ENCODE results near the gene NDRG4. TPM values are rescaled to one million over a fixed set of nuclear protein-coding genes. Genes with fewer than 3 reads are reported as not detected.
A peak's percentile ranks its signal among the peaks of the same experiment; 100 is the strongest.

The NDRG4 gene
- total and polyA plus RNA-seq, 2 donors (not counting 1 experiment from before 2014, with no cell fraction given), result 4.0 to 5.1 TPM

DNA sequence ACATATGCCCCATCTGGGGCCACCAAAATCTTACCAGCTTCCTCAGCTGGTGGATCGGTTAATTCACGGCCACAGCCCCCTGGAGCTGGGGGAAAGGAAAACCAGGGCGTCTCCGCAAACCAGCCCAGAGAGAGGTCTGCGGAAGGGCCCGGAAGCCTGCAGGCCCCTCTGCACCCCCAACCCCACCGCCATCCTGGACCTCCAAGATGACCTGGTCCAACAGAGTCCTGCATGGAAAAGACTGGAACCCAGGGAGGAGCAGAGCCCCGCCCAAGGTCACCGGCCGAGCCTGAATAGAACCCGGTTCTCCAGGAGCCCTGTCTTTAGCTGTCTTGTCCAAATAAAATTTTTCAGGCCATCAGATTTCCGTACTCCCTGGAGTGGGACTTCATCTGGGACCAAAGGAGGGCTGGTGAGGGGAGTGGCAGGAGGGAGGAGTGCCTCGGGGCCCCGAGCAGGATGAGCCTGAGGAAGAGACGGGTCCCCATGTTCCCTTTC is 37.4 kb upstream of the NDRG4 start:
- Histone ChIP-seq H3K9ac (ENCODE audit: insufficient read depth, low read length) (no peak overlapping the region), H3K9me3 (ENCODE audit: control insufficient read depth, insufficient read depth, low read depth, low read length) (no peaks in the 10 kb centered on the region), H3K79me2 (ENCODE audit: control insufficient read depth, insufficient read depth, low read length) (no peaks in the 10 kb centered on the region), H3K27me3 (ENCODE audit: control insufficient read depth, insufficient read depth, low read length) (peaks cover 38% of the 10 kb centered on the region), H2AFZ (ENCODE audit: low read length) (no peak overlapping the region), H3K4me2 (ENCODE audit: extremely low read depth, insufficient read depth, low read length) (no peak overlapping the region), H3K27ac (ENCODE audit: insufficient read depth, low read length) (no peak overlapping the region), H3K36me3 (ENCODE audit: control insufficient read depth, insufficient read depth, low read length) (no peaks in the 10 kb centered on the region), H3K4me1 (ENCODE audit: control insufficient read depth, extremely low read depth, insufficient read depth, low read length) (no peaks in the 10 kb centered on the region), H4K20me1 (ENCODE audit: control insufficient read depth, extremely low read depth, insufficient read depth, low read length) (no peaks in the 10 kb centered on the region), H3K4me3 (replicated peaks in 1 of 4; ENCODE audit: control extremely low read depth in 1 of 4, insufficient read depth in 1 of 4, low read depth in 3 of 4, low read length in 4 of 4) (no peak overlapping the region)
- TF ChIP-seq, protein P1, sequence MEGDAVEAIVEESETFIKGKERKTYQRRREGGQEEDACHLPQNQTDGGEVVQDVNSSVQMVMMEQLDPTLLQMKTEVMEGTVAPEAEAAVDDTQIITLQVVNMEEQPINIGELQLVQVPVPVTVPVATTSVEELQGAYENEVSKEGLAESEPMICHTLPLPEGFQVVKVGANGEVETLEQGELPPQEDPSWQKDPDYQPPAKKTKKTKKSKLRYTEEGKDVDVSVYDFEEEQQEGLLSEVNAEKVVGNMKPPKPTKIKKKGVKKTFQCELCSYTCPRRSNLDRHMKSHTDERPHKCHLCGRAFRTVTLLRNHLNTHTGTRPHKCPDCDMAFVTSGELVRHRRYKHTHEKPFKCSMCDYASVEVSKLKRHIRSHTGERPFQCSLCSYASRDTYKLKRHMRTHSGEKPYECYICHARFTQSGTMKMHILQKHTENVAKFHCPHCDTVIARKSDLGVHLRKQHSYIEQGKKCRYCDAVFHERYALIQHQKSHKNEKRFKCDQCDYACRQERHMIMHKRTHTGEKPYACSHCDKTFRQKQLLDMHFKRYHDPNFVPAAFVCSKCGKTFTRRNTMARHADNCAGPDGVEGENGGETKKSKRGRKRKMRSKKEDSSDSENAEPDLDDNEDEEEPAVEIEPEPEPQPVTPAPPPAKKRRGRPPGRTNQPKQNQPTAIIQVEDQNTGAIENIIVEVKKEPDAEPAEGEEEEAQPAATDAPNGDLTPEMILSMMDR (conservative IDR thresholded peaks at IDR 0.05 in 1 of 2, IDR thresholded peaks at IDR 0.05 in 1 of 2; ENCODE audit: low read depth in 1 of 2, low read length in 2 of 2), result no peak
- no peak for TF ChIP-seq EZH2 (IDR thresholded peaks at IDR 0.05; ENCODE audit: low read length, missing control alignments)
- DNase-seq (ENCODE audit: low read depth in 2 of 2), result no peak

DNA sequence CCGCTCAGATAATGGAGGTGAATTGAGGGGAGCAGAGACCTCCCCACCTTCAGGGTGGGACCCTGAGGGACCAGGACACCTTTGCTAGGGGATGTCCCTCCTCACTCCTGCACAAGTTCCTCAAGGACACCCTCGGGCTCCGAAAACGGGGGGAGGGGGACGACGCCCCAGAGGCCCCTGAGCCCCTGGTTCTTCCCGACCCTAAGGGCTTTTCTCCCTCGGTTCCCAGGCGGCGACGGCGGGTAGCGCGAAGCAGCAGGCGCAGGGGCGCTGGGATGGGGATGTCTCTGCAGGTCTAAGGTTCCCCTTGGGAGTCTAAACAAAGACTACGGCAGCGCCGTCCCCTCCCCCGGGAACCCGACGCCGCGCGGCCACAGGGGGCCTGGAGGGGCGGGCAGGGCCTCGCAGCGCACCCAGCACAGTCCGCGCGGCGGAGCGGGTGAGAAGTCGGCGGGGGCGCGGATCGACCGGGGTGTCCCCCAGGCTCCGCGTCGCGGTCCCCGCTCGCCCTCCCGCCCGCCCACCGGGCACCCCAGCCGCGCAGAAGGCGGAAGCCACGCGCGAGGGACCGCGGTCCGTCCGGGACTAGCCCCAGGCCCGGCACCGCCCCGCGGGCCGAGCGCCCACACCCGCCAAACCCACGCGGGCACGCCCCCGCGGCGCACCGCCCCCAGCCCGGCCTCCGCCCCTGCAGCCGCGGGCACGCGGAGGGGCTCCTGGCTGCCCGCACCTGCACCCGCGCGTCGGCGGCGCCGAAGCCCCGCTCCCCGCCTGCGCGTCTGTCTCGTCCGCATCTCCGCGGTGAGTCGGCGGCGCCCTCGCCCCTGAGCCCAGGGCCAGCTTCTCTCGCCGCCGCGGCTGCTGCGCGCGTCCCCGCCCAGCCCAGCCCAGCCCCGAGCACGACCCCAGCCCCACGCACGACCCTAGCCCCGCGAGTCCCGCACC is 36.7 kb upstream of the NDRG4 start:
- DNase-seq (ENCODE audit: low read depth in 2 of 2), result no peak
- H3K9me3 ChIP-seq (ENCODE audit: control insufficient read depth, insufficient read depth, low read depth, low read length), result no peaks in the 10 kb centered on the region
- no peaks in the 10 kb centered on the region for H3K4me1 ChIP-seq (ENCODE audit: control insufficient read depth, extremely low read depth, insufficient read depth, low read length)
- H3K4me2 ChIP-seq (ENCODE audit: extremely low read depth, insufficient read depth, low read length), result peak overlapping the region; percentile 25
- H3K79me2 ChIP-seq (ENCODE audit: control insufficient read depth, insufficient read depth, low read length), result no peaks in the 10 kb centered on the region
- H3K4me3 ChIP-seq (replicated peaks in 1 of 4; ENCODE audit: control extremely low read depth in 1 of 4, insufficient read depth in 1 of 4, low read depth in 3 of 4, low read length in 4 of 4), result peak overlapping the region in 1 of 4 experiments; percentile 14
- no peak overlapping the region for H2AFZ ChIP-seq (ENCODE audit: low read length)
- H3K9ac ChIP-seq (ENCODE audit: insufficient read depth, low read length), result no peak overlapping the region
- no peaks in the 10 kb centered on the region for H4K20me1 ChIP-seq (ENCODE audit: control insufficient read depth, extremely low read depth, insufficient read depth, low read length)
- H3K36me3 ChIP-seq (ENCODE audit: control insufficient read depth, insufficient read depth, low read length), result no peaks in the 10 kb centered on the region
- H3K27me3 ChIP-seq (ENCODE audit: control insufficient read depth, insufficient read depth, low read length), result peaks cover 38% of the 10 kb centered on the region
- peak; percentile 91 for TF ChIP-seq EZH2 (IDR thresholded peaks at IDR 0.05; ENCODE audit: low read length, missing control alignments)
- TF ChIP-seq, protein P1 (conservative IDR thresholded peaks at IDR 0.05 in 1 of 2, IDR thresholded peaks at IDR 0.05 in 1 of 2; ENCODE audit: low read depth in 1 of 2, low read length in 2 of 2), result no peak
- no peak overlapping the region for H3K27ac ChIP-seq (ENCODE audit: insufficient read depth, low read length)

DNA sequence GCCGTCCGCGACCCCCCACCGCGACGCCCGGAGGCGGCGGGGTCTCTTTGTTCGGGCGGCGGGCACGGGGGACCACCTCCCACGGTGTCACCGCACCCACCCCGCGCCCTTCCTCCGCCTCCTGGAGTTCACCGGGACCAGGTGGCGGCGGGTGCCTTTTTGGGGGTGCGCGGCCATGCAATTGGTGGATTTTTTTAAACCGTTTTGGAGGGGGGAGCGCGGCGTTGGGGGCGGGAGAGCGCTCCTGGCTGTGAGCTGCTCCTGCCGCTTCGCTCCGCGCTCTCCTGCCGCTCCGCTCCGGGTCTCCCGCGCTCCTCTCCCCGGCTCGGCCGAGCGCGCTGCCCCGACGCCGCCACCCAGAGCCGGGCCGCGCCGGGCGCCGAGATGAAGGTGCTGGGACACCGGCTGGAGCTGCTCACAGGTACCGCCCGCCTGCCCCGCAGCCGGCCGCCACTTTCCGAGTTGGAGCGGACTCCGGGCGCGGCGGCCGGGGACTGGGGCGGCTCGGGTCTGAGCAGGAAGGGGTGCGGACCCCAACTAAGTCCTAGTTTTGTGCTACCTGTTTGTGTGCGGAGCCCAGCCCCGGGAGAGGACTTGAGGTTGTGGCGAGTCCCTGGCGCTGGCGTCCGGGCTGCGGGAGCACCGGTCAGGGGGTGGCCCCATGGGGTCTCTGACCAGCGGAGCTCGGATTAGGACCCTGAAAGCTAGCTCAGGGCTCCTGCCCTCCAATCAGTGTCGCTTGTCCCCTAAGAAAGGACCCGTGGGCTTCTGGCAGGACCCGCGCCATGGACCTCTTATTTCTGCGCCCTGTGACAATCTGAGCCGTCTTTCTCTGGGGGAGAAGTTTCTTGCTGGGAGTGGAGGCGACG is 35.7 kb upstream of the NDRG4 start:
- no peaks in the 10 kb centered on the region for H3K79me2 ChIP-seq (ENCODE audit: control insufficient read depth, insufficient read depth, low read length)
- TF ChIP-seq EZH2 (IDR thresholded peaks at IDR 0.05; ENCODE audit: low read length, missing control alignments), result no peak
- TF ChIP-seq, protein P1 (conservative IDR thresholded peaks at IDR 0.05 in 1 of 2, IDR thresholded peaks at IDR 0.05 in 1 of 2; ENCODE audit: low read depth in 1 of 2, low read length in 2 of 2), result no peak
- no peak overlapping the region for H3K4me2 ChIP-seq (ENCODE audit: extremely low read depth, insufficient read depth, low read length)
- H3K4me3 ChIP-seq (replicated peaks in 1 of 4; ENCODE audit: control extremely low read depth in 1 of 4, insufficient read depth in 1 of 4, low read depth in 3 of 4, low read length in 4 of 4), result peak overlapping the region in 1 of 4 experiments; percentile 14
- H3K27me3 ChIP-seq (ENCODE audit: control insufficient read depth, insufficient read depth, low read length), result peaks cover 38% of the 10 kb centered on the region
- no peaks in the 10 kb centered on the region for H3K36me3 ChIP-seq (ENCODE audit: control insufficient read depth, insufficient read depth, low read length)
- no peaks in the 10 kb centered on the region for H4K20me1 ChIP-seq (ENCODE audit: control insufficient read depth, extremely low read depth, insufficient read depth, low read length)
- H3K9me3 ChIP-seq (ENCODE audit: control insufficient read depth, insufficient read depth, low read depth, low read length), result no peaks in the 10 kb centered on the region
- no peak overlapping the region for H3K9ac ChIP-seq (ENCODE audit: insufficient read depth, low read length)
- no peak for DNase-seq (ENCODE audit: low read depth in 2 of 2)
- no peak overlapping the region for H3K27ac ChIP-seq (ENCODE audit: insufficient read depth, low read length)
- no peaks in the 10 kb centered on the region for H3K4me1 ChIP-seq (ENCODE audit: control insufficient read depth, extremely low read depth, insufficient read depth, low read length)
- H2AFZ ChIP-seq (ENCODE audit: low read length), result no peak overlapping the region
